Activated naive CD4-positive, alpha-beta T cell treated with anti-CD3 and anti-CD28 coated beads, Interleukin-2, amount 50 U/mL, for 72 hours (primary cell): ENCODE results near the gene GEN1. TPM values are rescaled to one million over a fixed set of nuclear protein-coding genes. Genes with fewer than 3 reads are reported as not detected.

Experiments used
- ATAC-seq, 2 donors: fragments of 150-1000 bp; cut with Tn5 transposase; 2 replicates each; pipeline ENCODE4 v1.10.0; 2021; ENCODE audit warnings: mild to moderate bottlenecking in 2 of 2, moderate library complexity in 2 of 2
- DNase-seq, 2 donors: peaks; one replicate each; pipeline ENCODE4 v3.0.0; 2021 to 2022; ENCODE audit warnings: low spot score in 2 of 2
- H3K27ac Mint-ChIP-seq, 2 donors: one replicate each; pipeline ENCODE4 v1.8.0; 2022; ENCODE audit warnings: mild to moderate bottlenecking in 2 of 2, mixed read lengths in 2 of 2
- H3K36me3 Mint-ChIP-seq, 2 donors: one replicate each; pipeline ENCODE4 v1.8.0; 2022; ENCODE audit warnings: mixed read lengths in 2 of 2
- H3K9me3 Mint-ChIP-seq, 2 donors: one replicate each; pipeline ENCODE4 v1.8.0; 2022; ENCODE audit warnings: mixed read lengths in 2 of 2
- total RNA-seq, 2 donors: library from RNA; stranded (reverse); gene quantifications; one replicate each; pipeline ENCODE4 v1.2.3, GENCODE V29; 2022

GEN1 gene
- total RNA-seq, 2 donors from 2014 or later, result 17.9 to 31.5 TPM

DNA sequence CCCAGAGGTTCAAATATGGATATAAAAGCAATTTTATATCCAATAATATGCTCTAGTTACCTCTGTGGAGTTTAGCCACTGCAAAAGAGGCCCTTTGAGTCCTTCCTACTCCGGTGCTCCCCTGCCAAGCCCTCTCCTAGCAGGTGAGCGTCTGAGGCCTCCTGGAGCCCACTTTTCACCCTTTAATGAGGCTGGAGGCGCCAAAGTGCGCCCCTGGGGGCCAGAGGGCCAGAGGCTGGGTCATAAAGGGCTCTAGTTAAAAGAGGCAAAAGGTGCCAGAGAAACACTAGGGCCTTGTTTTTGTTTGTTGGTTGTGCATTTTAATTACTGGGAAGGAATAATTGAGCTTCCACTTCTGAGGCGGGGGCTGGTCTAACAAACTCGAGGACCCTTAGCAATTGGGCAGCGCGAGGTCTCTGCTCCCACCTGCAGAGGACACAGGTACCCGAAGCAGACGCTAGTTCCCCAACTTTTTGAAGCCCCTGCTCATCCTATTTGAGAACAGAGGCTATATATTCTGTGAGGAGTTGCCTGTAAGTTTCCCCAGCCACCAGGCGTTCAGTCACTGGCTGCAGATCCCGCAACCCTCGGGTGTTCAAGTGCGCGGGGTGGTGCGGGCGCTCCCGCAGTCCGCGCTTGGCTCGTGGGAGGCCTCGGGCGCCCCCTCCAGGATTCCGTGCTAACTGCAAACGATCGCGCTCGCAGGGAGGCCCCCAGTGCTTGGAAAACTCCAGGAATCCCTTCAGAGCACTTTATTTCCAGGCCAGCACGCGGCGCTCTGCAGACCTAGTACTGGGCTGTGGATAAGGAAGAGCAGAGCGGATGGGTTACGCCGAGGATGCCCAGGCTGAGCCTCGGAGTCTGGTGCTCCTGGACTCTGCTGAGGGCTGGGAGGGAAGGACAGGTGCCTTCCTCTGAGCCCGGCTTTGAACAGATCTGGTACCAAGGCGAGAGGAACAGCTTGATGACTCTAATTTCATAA lies 76.4 kb downstream of the GEN1 start:
- no peaks in the 10 kb centered on the region for H3K9me3 Mint-ChIP-seq
- DNase-seq, result peak in 1 of 2 donors; percentile 79
- H3K27ac Mint-ChIP-seq, result no peak overlapping the region
- no peaks in the 10 kb centered on the region for H3K36me3 Mint-ChIP-seq
- ATAC-seq, result peak; percentile 60 to 88

DNA sequence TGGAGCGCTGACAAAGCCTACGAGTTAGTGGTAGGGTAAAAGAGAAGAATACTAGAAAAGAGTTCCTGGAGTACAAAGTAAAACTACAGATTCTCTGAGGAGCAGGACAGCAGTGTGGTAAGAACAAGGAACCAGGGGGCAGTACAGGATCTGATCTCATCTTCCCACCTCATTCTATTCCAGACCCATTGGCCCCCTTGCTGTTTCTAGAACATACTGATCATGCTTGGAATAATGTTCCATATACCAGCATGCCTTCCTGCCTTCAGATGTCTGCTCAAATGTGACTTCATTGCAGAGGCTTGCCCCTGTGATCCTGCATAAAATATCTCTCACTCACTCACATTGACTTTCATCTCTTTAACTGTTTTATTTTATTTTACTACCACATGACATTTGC lies 81.6 kb downstream of the GEN1 start:
- H3K36me3 Mint-ChIP-seq, result no peaks in the 10 kb centered on the region
- no peaks in the 10 kb centered on the region for H3K9me3 Mint-ChIP-seq
- DNase-seq (no peak), ATAC-seq (no peak)
- H3K27ac Mint-ChIP-seq, result no peak overlapping the region

Other genes starting within 250 kb of the GEN1 start
- gene RAD51AP2, start 235.7 kb upstream of the GEN1 start, total RNA-seq, result not detected
- gene VSNL1, start 213.4 kb upstream of the GEN1 start, total RNA-seq, result not detected
- gene SMC6, start 328 bp upstream of the GEN1 start, total RNA-seq, result 10 to 100 TPM; 24.8 to 26.4 TPM
- not detected for gene MSGN1, start 62.3 kb downstream of the GEN1 start, total RNA-seq
- not detected for gene KCNS3, start 124.5 kb downstream of the GEN1 start, total RNA-seq